SK-N-SH treated with all-trans-retinoic acid at 6 μM for 48 hours (cell line): ENCODE results near the gene PLCB3.
A peak's percentile ranks its signal among the peaks of the same experiment; 100 is the strongest.

ENCODE experiments used
- ATAC-seq: fragments of 200-7000 bp; cut with Tn5 transposase; 3 replicates; pipeline ENCODE4 v1.9.1; 2020; ENCODE audit warnings: mild to moderate bottlenecking, moderate library complexity
- ARNTL ChIP-seq: fragments of 450-650 bp; formaldehyde crosslinking; IDR thresholded peaks from 2 replicates; pipeline ENCODE4 v1.5.0; 2020; ENCODE audit warnings: low read depth, mild to moderate bottlenecking, moderate library complexity, borderline replicate concordance
- BACH2 ChIP-seq: fragments of 250-450 bp; sonication (Bioruptor Pico); IDR thresholded peaks from 2 replicates; pipeline ENCODE4 v1.9.0; 2021; ENCODE audit warnings: mild to moderate bottlenecking, borderline replicate concordance
- CSDC2 ChIP-seq: fragments of 250-450 bp; sonication (Bioruptor Pico); IDR thresholded peaks from 2 replicates; pipeline ENCODE4 v1.5.0; 2020; ENCODE audit warnings: mild to moderate bottlenecking, moderate library complexity
- GLIS3 ChIP-seq: fragments of 250-450 bp; sonication (Bioruptor Pico); IDR thresholded peaks from 2 replicates; pipeline ENCODE4 v1.5.0; 2020; ENCODE audit warnings: mild to moderate bottlenecking, moderate library complexity
- ISL1 ChIP-seq: fragments of 250-450 bp; sonication (Bioruptor Pico); IDR thresholded peaks from 2 replicates; pipeline ENCODE4 v2.1.2; 2022; ENCODE audit warnings: mild to moderate bottlenecking, moderate library complexity
- OSR1 ChIP-seq: fragments of 250-450 bp; sonication (Bioruptor Pico); IDR thresholded peaks from 2 replicates; pipeline ENCODE4 v1.8.0; 2022; ENCODE audit warnings: moderate library complexity, mild to moderate bottlenecking, inconsistent platforms
- PPARA ChIP-seq: fragments of 250-450 bp; sonication (Bioruptor Pico); IDR thresholded peaks from 2 replicates; pipeline ENCODE4 v1.5.0; 2020; ENCODE audit warnings: mild to moderate bottlenecking, borderline replicate concordance
- RARB ChIP-seq: fragments of 250-450 bp; sonication (Bioruptor Pico); IDR thresholded peaks from 2 replicates; pipeline ENCODE4 v1.8.0; 2021; ENCODE audit warnings: mild to moderate bottlenecking, moderate library complexity
- SNAI2 ChIP-seq: fragments of 250-450 bp; sonication (Bioruptor Pico); IDR thresholded peaks from 2 replicates; pipeline ENCODE4 v1.5.0; 2020; ENCODE audit warnings: mild to moderate bottlenecking, moderate library complexity
- TCF4 ChIP-seq: fragments of 250-450 bp; sonication (Bioruptor Pico); IDR thresholded peaks from 2 replicates; pipeline ENCODE4 v1.8.0; 2021; ENCODE audit warnings: mild to moderate bottlenecking, moderate library complexity, borderline replicate concordance
- TOX ChIP-seq: fragments of 250-450 bp; sonication (Bioruptor Pico); IDR thresholded peaks from 2 replicates; pipeline ENCODE4 v1.8.0; 2021; ENCODE audit warnings: mild to moderate bottlenecking, moderate library complexity, borderline replicate concordance
- ZC3H10 ChIP-seq: fragments of 250-450 bp; sonication (Bioruptor Pico); IDR thresholded peaks from 2 replicates; pipeline ENCODE4 v1.5.1; 2021; ENCODE audit warnings: mild to moderate bottlenecking, moderate library complexity
- ZFP3 ChIP-seq: fragments of 250-450 bp; sonication (Bioruptor Pico); IDR thresholded peaks from 2 replicates; pipeline ENCODE4 v1.5.0; 2020; ENCODE audit warnings: mild to moderate bottlenecking, moderate library complexity
- ZFP30 ChIP-seq: fragments of 450-650 bp; formaldehyde crosslinking; IDR thresholded peaks from 2 replicates; pipeline ENCODE4 v1.5.0; 2022; ENCODE audit warnings: mild to moderate bottlenecking, moderate library complexity
- ZNF565 ChIP-seq: fragments of 450-650 bp; formaldehyde crosslinking; conservative IDR thresholded peaks from 2 replicates; pipeline ENCODE4 v1.5.0; 2020; ENCODE audit warnings: low read depth, mild to moderate bottlenecking, moderate library complexity
- ZNF70 ChIP-seq: fragments of 450-650 bp; formaldehyde crosslinking; IDR thresholded peaks from 2 replicates; pipeline ENCODE4 v1.5.0; 2020; ENCODE audit warnings: mild to moderate bottlenecking, moderate library complexity
- ZNF8 ChIP-seq: fragments of 450-650 bp; formaldehyde crosslinking; IDR thresholded peaks from 2 replicates; pipeline ENCODE4 v1.5.0; 2020; ENCODE audit warnings: mild to moderate bottlenecking, moderate library complexity
- TF ChIP-seq, protein P1 (sequence below): fragments of 250-450 bp; sonication (Bioruptor Pico); IDR thresholded peaks from 2 replicates; pipeline ENCODE4 v1.8.0; 2020; ENCODE audit warnings: mild to moderate bottlenecking, moderate library complexity, borderline replicate concordance
- TF ChIP-seq, protein P2 (sequence below): fragments of 250-450 bp; sonication (Bioruptor Pico); IDR thresholded peaks from 2 replicates; pipeline ENCODE4 v1.8.0; 2021; ENCODE audit warnings: low read depth, mild to moderate bottlenecking, moderate library complexity, borderline replicate concordance
- TF ChIP-seq, protein P3 (sequence below): fragments of 250-450 bp; sonication (Bioruptor Pico); IDR thresholded peaks from 2 replicates; pipeline ENCODE4 v1.5.1; 2020; ENCODE audit warnings: low read depth, mild to moderate bottlenecking, moderate library complexity
- TF ChIP-seq, protein P4 (sequence below): fragments of 250-450 bp; sonication (Bioruptor Pico); IDR thresholded peaks from 2 replicates; pipeline ENCODE4 v1.5.0; 2020; ENCODE audit warnings: mild to moderate bottlenecking, moderate library complexity
- TF ChIP-seq, protein P5 (sequence below): fragments of 250-450 bp; sonication (Bioruptor Pico); IDR thresholded peaks from 2 replicates; pipeline ENCODE4 v1.5.1; 2021; ENCODE audit warnings: mild to moderate bottlenecking, moderate library complexity

PLCB3 gene

DNA sequence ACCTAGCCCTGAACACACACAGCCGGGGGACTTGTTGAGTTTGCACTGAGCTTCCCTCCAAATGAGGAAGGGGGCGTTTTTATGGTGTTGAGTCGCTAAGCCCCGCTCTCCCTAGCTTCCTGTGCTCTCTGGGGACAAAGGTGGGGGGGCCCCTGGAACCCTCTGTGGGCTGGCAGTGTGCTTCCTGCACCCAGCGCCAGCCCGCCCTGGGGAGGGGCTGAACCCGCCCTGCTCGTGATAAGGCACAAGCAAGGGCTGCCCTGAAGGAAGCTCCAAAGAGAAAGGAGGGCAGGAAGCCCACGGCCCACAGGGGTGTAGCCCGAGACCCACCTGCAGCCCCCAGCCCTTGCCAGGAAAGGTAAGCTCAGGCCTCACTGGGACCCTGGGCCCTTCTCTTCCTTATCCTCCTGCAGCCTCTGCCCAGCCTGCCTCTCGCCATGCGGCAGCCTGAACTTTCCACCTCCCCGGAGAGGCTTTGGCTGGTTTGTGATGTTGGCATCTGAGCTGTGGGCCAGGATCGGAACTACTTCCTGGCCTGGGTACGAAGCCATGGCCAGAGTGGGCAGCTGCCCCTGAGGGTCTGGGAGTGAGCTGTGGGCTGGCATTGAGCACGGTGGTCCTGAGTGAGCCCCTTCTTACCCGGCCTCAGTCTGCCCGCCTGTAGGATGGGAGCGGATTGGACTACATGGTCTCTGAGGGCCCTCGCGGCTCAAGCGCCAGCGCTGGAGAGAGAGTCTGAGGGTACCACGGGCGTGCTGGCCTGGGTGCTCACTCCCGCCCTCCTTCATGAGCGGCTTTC, 44.7 kb upstream of the PLCB3 start, which contains the start of gene FERMT3:
Gene FERMT3 (plus strand): TSS at position 265 of the 799 bp plus-strand sequence. CDS start 644 bp downstream, outside the sequence.
- TF ChIP-seq PPARA (CRISPR knock-in tag) (no peak), OSR1 (CRISPR knock-in tag) (no peak), ZNF70 (CRISPR knock-in tag) (no peak), BACH2 (CRISPR knock-in tag) (no peak), SNAI2 (no peak), TOX (CRISPR knock-in tag) (no peak), ZC3H10 (CRISPR knock-in tag) (no peak), CSDC2 (CRISPR knock-in tag) (no peak), GLIS3 (no peak)
- TF ChIP-seq, protein P1, sequence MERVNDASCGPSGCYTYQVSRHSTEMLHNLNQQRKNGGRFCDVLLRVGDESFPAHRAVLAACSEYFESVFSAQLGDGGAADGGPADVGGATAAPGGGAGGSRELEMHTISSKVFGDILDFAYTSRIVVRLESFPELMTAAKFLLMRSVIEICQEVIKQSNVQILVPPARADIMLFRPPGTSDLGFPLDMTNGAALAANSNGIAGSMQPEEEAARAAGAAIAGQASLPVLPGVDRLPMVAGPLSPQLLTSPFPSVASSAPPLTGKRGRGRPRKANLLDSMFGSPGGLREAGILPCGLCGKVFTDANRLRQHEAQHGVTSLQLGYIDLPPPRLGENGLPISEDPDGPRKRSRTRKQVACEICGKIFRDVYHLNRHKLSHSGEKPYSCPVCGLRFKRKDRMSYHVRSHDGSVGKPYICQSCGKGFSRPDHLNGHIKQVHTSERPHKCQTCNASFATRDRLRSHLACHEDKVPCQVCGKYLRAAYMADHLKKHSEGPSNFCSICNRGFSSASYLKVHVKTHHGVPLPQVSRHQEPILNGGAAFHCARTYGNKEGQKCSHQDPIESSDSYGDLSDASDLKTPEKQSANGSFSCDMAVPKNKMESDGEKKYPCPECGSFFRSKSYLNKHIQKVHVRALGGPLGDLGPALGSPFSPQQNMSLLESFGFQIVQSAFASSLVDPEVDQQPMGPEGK, result no peak
- TF ChIP-seq, all 23 proteins: peak for 0
- no peak for ATAC-seq

DNA sequence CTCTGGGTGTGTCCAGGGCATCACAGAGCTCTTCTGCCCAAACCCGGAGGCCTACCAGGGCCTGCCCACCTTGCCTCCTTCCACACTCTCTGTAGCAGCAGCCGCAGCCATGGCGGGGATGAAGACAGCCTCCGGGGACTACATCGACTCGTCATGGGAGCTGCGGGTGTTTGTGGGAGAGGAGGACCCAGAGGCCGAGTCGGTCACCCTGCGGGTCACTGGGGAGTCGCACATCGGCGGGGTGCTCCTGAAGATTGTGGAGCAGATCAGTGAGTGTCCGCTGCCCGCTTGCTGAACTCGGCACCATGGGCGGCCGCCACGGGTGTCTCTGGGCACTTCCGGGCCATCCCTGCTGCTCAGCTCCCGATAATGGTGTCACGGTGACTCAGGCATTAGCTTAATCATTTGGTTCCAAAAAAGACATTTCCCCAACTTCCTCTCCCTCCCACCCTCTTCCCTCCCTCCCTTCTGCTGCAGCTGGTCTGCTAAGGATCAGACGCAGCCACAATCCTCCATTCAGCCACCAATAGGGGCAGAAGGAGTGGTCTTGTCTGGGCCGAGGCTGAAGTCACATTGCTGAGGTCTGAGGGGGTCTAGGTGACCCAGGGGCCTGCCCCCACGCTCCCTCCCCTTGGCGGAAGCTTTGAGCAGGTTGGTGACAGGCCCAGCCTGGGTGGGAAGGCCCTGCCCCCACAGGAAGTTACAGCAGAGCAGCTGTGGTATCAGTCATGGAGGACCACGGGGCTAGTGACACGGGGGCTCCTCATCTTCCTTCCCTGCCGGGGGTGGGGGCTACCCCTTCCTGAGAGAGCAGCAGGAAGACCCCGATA, 43.9 kb upstream of the PLCB3 start:
- peak; percentile 29 for ATAC-seq
- TF ChIP-seq, protein P2, sequence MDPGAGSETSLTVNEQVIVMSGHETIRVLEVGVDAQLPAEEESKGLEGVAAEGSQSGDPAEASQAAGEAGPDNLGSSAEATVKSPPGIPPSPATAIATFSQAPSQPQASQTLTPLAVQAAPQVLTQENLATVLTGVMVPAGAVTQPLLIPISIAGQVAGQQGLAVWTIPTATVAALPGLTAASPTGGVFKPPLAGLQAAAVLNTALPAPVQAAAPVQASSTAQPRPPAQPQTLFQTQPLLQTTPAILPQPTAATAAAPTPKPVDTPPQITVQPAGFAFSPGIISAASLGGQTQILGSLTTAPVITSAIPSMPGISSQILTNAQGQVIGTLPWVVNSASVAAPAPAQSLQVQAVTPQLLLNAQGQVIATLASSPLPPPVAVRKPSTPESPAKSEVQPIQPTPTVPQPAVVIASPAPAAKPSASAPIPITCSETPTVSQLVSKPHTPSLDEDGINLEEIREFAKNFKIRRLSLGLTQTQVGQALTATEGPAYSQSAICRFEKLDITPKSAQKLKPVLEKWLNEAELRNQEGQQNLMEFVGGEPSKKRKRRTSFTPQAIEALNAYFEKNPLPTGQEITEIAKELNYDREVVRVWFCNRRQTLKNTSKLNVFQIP (CRISPR knock-in tag), result no peak
- TF ChIP-seq PPARA (CRISPR knock-in tag), result no peak
- TF ChIP-seq ZNF8 (CRISPR knock-in tag), result no peak
- no peak for TF ChIP-seq ZFP3 (CRISPR knock-in tag)
- no peak for TF ChIP-seq ISL1 (CRISPR knock-in tag)
- TF ChIP-seq ZNF70 (CRISPR knock-in tag), result no peak
- no peak for TF ChIP-seq ARNTL (CRISPR knock-in tag)
- TF ChIP-seq, protein P3, sequence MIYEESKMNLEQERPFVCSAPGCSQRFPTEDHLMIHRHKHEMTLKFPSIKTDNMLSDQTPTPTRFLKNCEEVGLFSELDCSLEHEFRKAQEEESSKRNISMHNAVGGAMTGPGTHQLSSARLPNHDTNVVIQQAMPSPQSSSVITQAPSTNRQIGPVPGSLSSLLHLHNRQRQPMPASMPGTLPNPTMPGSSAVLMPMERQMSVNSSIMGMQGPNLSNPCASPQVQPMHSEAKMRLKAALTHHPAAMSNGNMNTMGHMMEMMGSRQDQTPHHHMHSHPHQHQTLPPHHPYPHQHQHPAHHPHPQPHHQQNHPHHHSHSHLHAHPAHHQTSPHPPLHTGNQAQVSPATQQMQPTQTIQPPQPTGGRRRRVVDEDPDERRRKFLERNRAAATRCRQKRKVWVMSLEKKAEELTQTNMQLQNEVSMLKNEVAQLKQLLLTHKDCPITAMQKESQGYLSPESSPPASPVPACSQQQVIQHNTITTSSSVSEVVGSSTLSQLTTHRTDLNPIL (CRISPR knock-in tag), result no peak
- TF ChIP-seq ZFP30 (CRISPR knock-in tag), result no peak
- TF ChIP-seq RARB, result no peak
- TF ChIP-seq TOX (CRISPR knock-in tag), result no peak
- TF ChIP-seq, protein P4, sequence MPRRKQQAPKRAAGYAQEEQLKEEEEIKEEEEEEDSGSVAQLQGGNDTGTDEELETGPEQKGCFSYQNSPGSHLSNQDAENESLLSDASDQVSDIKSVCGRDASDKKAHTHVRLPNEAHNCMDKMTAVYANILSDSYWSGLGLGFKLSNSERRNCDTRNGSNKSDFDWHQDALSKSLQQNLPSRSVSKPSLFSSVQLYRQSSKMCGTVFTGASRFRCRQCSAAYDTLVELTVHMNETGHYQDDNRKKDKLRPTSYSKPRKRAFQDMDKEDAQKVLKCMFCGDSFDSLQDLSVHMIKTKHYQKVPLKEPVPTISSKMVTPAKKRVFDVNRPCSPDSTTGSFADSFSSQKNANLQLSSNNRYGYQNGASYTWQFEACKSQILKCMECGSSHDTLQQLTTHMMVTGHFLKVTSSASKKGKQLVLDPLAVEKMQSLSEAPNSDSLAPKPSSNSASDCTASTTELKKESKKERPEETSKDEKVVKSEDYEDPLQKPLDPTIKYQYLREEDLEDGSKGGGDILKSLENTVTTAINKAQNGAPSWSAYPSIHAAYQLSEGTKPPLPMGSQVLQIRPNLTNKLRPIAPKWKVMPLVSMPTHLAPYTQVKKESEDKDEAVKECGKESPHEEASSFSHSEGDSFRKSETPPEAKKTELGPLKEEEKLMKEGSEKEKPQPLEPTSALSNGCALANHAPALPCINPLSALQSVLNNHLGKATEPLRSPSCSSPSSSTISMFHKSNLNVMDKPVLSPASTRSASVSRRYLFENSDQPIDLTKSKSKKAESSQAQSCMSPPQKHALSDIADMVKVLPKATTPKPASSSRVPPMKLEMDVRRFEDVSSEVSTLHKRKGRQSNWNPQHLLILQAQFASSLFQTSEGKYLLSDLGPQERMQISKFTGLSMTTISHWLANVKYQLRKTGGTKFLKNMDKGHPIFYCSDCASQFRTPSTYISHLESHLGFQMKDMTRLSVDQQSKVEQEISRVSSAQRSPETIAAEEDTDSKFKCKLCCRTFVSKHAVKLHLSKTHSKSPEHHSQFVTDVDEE (CRISPR knock-in tag), result no peak
- TF ChIP-seq CSDC2 (CRISPR knock-in tag), result no peak
- no peak for TF ChIP-seq ZNF565 (CRISPR knock-in tag)
- no peak for TF ChIP-seq SNAI2
- no peak for TF ChIP-seq TCF4 (CRISPR knock-in tag)
- TF ChIP-seq, protein P1, result no peak
- TF ChIP-seq, protein P5, sequence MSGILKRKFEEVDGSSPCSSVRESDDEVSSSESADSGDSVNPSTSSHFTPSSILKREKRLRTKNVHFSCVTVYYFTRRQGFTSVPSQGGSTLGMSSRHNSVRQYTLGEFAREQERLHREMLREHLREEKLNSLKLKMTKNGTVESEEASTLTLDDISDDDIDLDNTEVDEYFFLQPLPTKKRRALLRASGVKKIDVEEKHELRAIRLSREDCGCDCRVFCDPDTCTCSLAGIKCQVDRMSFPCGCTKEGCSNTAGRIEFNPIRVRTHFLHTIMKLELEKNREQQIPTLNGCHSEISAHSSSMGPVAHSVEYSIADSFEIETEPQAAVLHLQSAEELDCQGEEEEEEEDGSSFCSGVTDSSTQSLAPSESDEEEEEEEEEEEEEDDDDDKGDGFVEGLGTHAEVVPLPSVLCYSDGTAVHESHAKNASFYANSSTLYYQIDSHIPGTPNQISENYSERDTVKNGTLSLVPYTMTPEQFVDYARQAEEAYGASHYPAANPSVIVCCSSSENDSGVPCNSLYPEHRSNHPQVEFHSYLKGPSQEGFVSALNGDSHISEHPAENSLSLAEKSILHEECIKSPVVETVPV (CRISPR knock-in tag), result no peak
